Activated CD4-positive, alpha-beta T cell treated with anti-CD3 and anti-CD28 coated beads for 4 hours (primary cell): ENCODE results near the gene ATCAY.
"Not testable (repeated sequence)": the region's sequence is repeated elsewhere in the genome, so short reads cannot be mapped to it uniquely, and the experiment has no call there.

ENCODE experiments used
- DNase-seq, 2 donors: peaks; one replicate each; pipeline ENCODE4 v3.0.0-alpha.2; 2020

The ATCAY gene

DNA sequence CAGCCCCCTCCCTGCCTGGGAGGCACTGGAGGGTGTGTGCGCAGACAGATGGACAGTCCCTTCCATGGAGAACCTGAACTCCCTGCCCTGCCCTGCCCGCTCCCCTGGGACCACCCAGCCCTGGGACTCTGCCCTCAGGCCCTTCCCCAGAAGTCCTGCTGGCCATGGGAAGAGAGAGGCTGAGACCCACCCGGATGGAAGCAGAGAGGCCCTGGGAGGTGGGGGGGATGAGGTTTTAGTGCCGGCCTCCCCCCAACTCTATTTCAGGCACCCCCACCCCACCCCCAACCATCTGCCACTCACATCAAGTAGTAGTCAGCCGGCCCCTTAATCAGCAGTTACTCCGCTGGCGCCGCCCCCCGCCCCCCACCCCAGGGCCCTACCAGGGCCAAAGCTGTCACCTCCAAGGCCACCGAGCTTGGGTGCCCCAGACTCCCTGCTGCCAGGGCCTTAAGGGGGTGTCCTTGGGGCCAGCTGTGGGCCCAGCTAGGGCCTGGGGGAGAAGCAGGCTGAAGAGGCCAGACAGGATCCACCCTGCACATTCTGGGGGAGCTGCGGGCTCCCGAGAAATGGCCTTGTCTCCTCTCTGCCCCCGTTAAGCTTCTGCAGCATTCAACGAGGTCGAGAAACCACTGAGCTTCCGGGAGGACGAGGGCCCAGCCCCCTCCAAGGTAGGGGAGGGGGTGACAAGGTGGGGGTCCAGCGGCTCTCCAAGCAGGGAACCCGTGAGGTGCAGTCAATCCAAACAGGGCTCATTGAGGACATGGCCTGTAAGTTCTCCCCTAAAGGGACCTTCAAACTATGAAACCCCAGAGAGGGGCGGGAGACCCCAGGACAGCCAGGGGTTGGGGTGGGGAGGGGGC lies 69.7 kb downstream of the ATCAY start:
- DNase-seq = no peak

DNA sequence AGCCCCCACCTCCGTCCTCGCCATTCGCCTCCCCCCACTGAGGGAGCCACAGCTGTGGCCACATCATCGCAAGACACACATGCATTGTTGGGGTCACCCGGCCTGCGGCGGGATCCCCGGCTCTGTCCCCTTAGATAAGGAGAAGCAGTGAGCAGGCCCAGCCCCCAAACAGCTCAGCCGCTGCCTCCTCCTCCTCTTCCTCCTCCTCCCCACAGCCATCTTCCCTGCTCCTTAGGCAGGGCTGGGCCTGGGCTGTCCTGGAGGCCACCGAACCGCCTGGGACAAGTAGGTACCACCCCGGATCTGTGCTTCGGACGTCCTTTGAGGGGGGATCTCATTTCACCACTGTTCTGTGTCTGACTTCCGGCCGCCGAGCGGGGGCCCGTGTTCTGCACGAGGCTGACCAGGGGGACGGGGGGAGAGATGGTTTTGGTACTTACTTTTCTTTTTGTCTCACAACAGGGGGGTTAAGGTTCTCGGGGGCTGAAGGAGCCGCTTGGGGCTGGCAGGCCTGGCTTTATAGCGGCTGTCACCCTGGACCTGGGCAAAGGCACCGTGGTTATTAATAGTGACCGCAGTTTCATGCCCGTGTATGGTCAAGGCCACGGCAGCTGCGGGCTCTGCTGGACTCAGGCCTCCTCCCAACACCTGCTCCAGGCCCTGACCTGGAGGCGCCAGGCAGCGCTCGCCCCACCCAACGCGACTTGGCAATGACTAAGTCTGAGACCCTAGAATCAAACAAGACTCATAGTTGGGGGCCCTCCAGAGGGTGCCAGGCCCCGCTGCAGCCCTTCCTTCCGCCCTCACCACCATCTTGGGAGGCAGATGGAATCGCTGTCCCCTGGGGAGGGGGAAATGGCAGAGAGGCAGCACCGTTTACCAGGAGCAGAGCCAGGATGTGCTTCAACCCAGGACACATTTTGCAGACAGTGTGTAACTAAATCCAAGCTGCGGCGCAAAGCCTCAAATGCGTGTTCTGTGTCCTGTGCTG lies 70.7 kb downstream of the ATCAY start:
- DNase-seq = no peak

DNA sequence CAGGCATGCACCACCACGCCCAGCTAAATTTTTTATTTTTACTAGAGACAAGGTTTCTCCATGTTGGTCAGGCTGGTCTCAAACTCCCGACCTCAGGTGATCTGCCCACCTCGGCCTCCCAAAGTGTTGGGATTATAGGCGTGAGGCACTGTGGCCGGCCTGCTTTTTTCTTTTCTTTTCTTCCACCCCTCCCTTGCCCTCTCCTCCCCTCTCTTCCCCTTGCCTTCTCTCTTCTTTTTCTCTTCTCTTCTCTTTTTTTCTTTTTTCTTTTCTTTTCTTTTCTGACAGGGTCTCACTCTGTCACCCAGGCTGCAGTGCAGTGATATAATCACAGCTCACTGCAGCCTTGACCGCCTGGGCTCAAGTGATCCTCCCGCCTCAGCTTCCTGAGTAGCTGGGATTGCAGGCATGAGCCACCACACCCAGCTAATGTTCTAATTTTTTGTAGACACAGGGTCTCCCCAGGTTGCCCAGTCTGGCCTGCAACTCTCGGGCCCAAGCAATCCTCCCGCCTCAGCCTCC lies 72.3 kb downstream of the ATCAY start:
- not testable (repeated sequence) for DNase-seq

- DNase-seq = no peak
These were observed 73.6 kb downstream of the ATCAY start for GRCh38 chr19:3954107-3954506.

GRCh38 chr19:3955276-3955675 lies 74.8 kb downstream of the ATCAY start:
- not testable (repeated sequence) for DNase-seq

DNA sequence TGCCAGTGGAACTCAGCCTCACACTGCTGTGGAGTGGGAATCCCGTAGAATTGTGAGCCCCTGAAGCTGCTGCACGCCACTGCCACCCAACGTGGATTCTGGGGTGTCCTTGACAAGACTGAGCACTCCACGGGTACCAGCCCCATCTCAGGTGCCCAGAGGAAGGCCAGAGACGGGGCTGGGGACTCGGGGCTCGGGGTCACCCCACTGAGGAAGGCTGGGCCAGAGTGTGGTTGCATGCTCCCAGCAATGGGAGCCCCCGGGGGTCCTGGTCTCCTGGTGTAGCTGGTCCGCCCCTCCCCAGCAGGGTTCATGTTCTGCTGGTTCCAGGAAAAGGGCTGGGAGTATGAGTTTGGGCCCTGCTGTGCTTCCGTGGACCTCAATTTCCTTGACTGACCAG lies 75.2 kb downstream of the ATCAY start:
- DNase-seq = no peak

GRCh38 chr19:3958836-3959765 lies 78.6 kb downstream of the ATCAY start:
- DNase-seq = no peak

GRCh38 chr19:3959766-3960131 lies 79.3 kb downstream of the ATCAY start:
- DNase-seq = no peak

DNA sequence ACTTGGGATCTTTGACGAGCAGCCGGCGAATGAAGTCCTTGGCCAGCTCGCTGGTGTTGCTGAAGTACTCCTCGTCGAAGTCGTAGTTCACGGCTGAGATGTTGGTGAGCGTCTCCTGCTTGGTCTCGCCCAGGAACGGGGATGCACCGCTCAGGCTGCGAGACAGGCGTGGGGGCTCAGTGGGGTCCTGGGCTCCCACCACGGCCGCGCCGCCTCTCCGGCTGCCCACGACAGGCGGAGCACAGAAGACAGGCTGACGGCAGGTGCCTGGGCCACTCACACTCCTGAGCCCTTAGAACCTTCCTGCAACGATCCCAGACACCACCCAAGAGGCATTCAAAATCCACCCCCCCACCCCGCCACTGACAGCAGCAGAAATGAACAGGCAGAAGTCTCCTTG lies 80.5 kb downstream of the ATCAY start:
- no peak for DNase-seq

- DNase-seq = no peak
These were observed 83.2 kb downstream of the ATCAY start for GRCh38 chr19:3963458-3964255.

DNA sequence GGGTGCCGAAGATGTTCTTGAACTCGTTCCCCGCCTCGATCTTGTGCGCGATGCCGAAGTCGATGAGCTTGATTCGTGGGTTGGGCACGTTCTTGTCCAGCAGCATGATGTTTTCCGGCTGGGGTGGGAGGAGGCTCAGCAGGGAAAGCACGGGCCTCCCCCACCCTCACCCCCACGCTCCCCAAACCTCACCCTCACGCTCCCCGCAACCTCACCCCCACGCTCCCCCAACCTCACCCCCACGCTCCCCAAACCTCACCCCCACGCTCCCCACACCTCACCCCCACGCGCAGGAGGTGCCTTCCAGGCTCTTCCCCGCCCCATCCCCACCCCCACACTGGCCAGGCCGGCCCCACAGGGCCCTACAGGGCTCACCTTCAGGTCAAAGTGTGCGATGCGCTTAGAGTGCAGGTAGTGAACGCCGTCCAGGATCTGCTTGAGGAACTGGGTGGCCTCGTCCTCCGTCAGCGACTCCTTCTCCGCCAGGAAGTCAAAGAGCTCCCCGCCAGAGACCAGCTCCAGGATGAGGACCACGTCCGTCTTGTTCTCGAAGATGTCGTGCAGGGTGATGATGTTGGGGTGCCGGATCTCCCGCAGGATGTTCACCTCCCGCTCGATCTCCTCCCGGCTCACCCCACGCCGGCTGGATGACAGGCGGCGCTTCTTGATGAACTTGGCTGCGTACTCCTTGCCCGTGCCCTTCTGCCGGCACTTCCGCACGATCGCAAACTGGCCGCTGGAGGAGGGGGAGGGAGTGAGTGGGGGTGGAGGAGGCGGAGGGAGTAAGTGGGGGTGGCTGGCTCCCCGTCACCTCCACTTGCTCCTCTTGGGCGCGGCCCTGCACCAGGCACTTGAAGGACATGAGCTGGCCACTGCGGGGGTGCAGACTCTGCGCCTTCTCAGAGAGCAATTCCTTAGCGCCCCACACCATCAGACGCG lies 84.0 kb downstream of the ATCAY start:
- no peak for DNase-seq

GRCh38 chr19:3966051-3967017 lies 85.8 kb downstream of the ATCAY start:
- DNase-seq = no peak

DNA sequence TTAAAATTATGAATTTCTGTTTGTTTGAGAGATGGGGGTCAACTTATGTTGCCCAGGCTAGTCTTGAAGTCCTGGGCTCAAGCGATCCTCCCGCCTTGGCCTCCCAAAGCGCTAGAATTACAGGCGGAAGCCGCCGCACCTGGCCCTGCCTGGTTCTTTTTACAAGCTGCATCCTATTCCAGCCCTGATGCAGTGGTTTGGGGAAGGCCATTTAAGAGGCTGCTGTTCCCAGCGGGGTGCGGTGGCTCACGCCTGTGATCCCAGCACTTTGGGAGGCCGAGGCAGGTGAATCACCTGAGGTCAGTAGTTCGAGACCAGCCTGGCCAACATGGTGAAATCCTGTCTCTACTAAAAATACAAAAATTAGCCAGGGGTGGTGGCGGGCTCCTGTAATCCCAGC lies 87.5 kb downstream of the ATCAY start:
- not testable (repeated sequence) for DNase-seq

GRCh38 chr19:3968556-3969434 lies 88.3 kb downstream of the ATCAY start:
- DNase-seq = no peak

DNA sequence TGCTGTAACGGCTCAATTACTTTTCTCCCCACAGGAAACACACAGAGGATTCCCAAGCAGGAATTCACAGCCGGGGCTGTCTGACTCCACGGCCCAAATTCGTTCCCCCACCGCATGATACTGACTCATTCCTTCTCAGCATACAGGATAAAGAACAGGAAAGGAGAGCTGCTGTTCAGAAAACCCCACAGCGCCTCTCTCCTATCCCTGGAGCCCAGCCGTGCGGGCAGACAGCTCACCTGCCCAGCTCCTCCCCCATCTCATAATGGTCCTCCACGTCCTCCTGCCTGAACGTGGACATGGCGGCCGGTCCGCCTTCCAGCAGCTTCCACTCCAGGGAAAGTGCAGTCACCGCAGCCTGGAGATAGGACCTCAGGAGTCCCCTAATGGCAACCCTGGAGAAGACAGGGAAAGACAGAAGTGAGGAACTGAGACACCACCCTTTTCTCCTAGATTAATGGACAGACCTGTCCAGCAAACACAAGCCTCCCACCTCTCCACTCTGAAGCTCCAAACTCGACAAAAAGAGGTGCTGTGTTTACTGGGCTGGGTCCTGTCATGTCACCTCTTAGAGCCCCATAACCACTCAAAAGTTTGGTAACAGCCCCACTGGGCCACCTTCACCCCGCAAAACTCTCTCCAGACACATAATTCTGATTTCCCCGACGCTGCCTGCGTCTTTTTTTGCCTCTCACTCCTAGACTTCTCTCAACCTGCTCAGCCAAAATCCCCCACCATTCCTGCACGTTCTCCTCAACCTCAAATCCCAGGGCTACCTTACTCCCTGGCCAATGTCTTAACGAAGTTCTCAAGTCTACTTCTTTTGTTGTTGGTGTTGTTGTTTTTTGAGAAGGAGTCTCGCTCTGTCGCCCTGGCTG lies 89.2 kb downstream of the ATCAY start:
- no peak for DNase-seq

GRCh38 chr19:3970313-3970807 lies 89.9 kb downstream of the ATCAY start:
- DNase-seq = no peak
